Trophoblast cell (in vitro differentiated cells and primary cell): ENCODE measurements around the gene GBF1.

Source experiments
- DNase-seq, 2 donors: peaks; one replicate each; pipeline ENCODE4 v3.0.0-alpha.2; 2016
- H2AFZ ChIP-seq: 2 replicates; pipeline ENCODE4 v1.6.1; 2013; ENCODE audit warnings: low read length, moderate library complexity, mild to moderate bottlenecking; ENCODE audit not compliant: insufficient read depth, poor library complexity
- H2AK5ac ChIP-seq: 2 replicates; pipeline ENCODE4 v1.6.1; 2013; ENCODE audit warnings: mild to moderate bottlenecking, low read length
- H2BK120ac ChIP-seq: 2 replicates; pipeline ENCODE4 v1.6.1; 2013; ENCODE audit warnings: low read length, mild to moderate bottlenecking, moderate library complexity; ENCODE audit not compliant: insufficient read depth, poor library complexity
- H2BK12ac ChIP-seq: 2 replicates; pipeline ENCODE4 v1.6.1; 2013; ENCODE audit warnings: mild to moderate bottlenecking, low read length, moderate library complexity
- H2BK5ac ChIP-seq: 2 replicates; pipeline ENCODE4 v1.6.1; 2013; ENCODE audit warnings: low read length, low read depth, moderate library complexity, mild to moderate bottlenecking; ENCODE audit not compliant: poor library complexity
- H3K14ac ChIP-seq: 2 replicates; pipeline ENCODE4 v1.6.1; 2013; ENCODE audit warnings: mild to moderate bottlenecking, low read length
- H3K18ac ChIP-seq: 2 replicates; pipeline ENCODE4 v1.6.1; 2013; ENCODE audit warnings: mild to moderate bottlenecking, low read length
- H3K23ac ChIP-seq: 2 replicates; pipeline ENCODE4 v1.6.1; 2013; ENCODE audit warnings: low read length
- H3K27ac ChIP-seq: 2 replicates; pipeline ENCODE4 v1.5.1; 2013; ENCODE audit warnings: low read depth, mild to moderate bottlenecking, inconsistent platforms, low read length, moderate library complexity
- H3K27me3 ChIP-seq: 2 replicates; pipeline ENCODE4 v1.6.1; 2013; ENCODE audit warnings: inconsistent platforms, mild to moderate bottlenecking, low read length, moderate library complexity; ENCODE audit not compliant: insufficient read depth
- H3K36me3 ChIP-seq, 2 experiments: 1 replicate in 1 of 2; 2 replicates in 1 of 2; pipeline ENCODE4 v1.6.1; 2013; ENCODE audit warnings: low read length in 2 of 2, mild to moderate bottlenecking in 2 of 2, moderate library complexity in 1 of 2; ENCODE audit not compliant: insufficient read depth in 2 of 2, control insufficient read depth in 1 of 2
- H3K4ac ChIP-seq: 2 replicates; pipeline ENCODE4 v1.6.1; 2013; ENCODE audit warnings: low read depth, mild to moderate bottlenecking, low read length, moderate library complexity
- H3K4me1 ChIP-seq, 2 experiments: 1 replicate in 1 of 2; 2 replicates in 1 of 2; pipeline ENCODE4 v1.6.1; 2013; ENCODE audit warnings: low read length in 2 of 2, mild to moderate bottlenecking in 2 of 2, moderate library complexity in 1 of 2; ENCODE audit not compliant: insufficient read depth in 2 of 2, control insufficient read depth in 1 of 2
- H3K4me2 ChIP-seq: 2 replicates; pipeline ENCODE4 v1.6.1; 2013; ENCODE audit warnings: inconsistent platforms, mild to moderate bottlenecking, low read length, moderate library complexity
- H3K4me3 ChIP-seq: 2 replicates; pipeline ENCODE4 v1.5.1; 2013; ENCODE audit warnings: mild to moderate bottlenecking, low read depth, low read length, inconsistent platforms
- H3K79me1 ChIP-seq: one replicate; pipeline ENCODE4 v1.6.1; 2013; ENCODE audit warnings: low read length
- H3K79me2 ChIP-seq: 2 replicates; pipeline ENCODE4 v1.6.1; 2013; ENCODE audit warnings: low read length, mild to moderate bottlenecking; ENCODE audit not compliant: control insufficient read depth, insufficient read depth, poor library complexity
- H3K9ac ChIP-seq: 2 replicates; pipeline ENCODE4 v1.6.1; 2013; ENCODE audit warnings: mild to moderate bottlenecking, low read length
- H3K9me3 ChIP-seq: 2 replicates; pipeline ENCODE4 v1.6.1; 2013; ENCODE audit warnings: low read depth, mild to moderate bottlenecking, control low read depth, inconsistent platforms, low read length; ENCODE audit not compliant: insufficient read depth
- H4K12ac ChIP-seq: 2 replicates; pipeline ENCODE4 v1.6.1; 2013; ENCODE audit warnings: low read depth, mild to moderate bottlenecking, low read length, moderate library complexity
- H4K8ac ChIP-seq: 2 replicates; pipeline ENCODE4 v1.6.1; 2013; ENCODE audit warnings: low read depth, mild to moderate bottlenecking, low read length, moderate library complexity
- H4K91ac ChIP-seq: one replicate; pipeline ENCODE4 v1.6.1; 2013; ENCODE audit warnings: low read depth, mild to moderate bottlenecking, low read length, moderate library complexity
- WGBS: extraction: QIAGEN DNeasy Blood & Tissue Kit; methylation state at CpG from one replicate; pipeline ENCODE4 v1.1.7; 2013; ENCODE audit warnings: missing lambda C conversion rate; ENCODE audit not compliant: insufficient read length, insufficient coverage; ENCODE audit errors: extremely low coverage; 5-methylcytosine and 5-hydroxymethylcytosine counted together

The GBF1 gene

GRCh38 chr10:102200751-102201640 is 44.3 kb upstream of the GBF1 start:
- Histone ChIP-seq H3K4me2 (no peak overlapping the region), H3K9ac (no peak overlapping the region), H4K8ac (no peak overlapping the region), H3K79me2 (no peaks in the 10 kb centered on the region), H3K14ac (no peak overlapping the region), H3K18ac (no peak overlapping the region), H3K36me3 (no peaks in the 10 kb centered on the region), H2BK12ac (no peak overlapping the region), H3K27me3 (no peaks in the 10 kb centered on the region), H3K23ac (no peak overlapping the region), H2AFZ (no peak overlapping the region), H3K4me1 (no peaks in the 10 kb centered on the region), H2BK5ac (no peak overlapping the region), H3K4ac (no peak overlapping the region), H4K91ac (no peak overlapping the region), H3K9me3 (peaks cover 16% of the 10 kb centered on the region), H2AK5ac (no peak overlapping the region), H2BK120ac (no peak overlapping the region), H3K27ac (no peak overlapping the region), H4K12ac (no peak overlapping the region), H3K4me3 (no peak overlapping the region), H3K79me1 (no peaks in the 10 kb centered on the region)
- WGBS, result no CpG with 5 or more reads among the region's 34 CpGs
- DNase-seq, result no peak

DNA sequence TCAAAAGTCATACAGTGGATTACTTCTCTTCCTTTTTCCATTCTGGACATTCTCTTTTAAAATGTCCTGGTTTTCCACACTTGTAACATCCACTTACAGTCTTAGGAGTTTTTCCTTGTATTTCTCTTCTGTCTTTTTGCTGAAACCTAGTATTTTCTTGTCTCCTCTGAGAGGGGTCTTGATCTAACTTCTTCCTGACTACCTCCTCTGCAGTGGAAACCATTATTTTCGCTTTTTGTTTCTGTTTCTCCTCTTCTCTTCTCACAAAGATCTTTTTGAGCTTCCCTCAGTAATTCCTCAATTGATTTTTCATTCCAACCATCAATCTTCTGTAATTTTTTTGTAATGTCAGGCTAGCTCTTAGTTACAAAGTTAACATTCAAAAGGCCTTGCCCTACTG is 42.9 kb upstream of the GBF1 start:
- DNase-seq, result no peak
- H3K27ac ChIP-seq, result no peak overlapping the region
- no peak overlapping the region for H2BK12ac ChIP-seq
- no peak overlapping the region for H2AK5ac ChIP-seq
- no peak overlapping the region for H3K14ac ChIP-seq
- no peak overlapping the region for H3K4ac ChIP-seq
- H3K9me3 ChIP-seq, result peaks cover 16% of the 10 kb centered on the region
- no peaks in the 10 kb centered on the region for H3K79me1 ChIP-seq
- no peak overlapping the region for H3K23ac ChIP-seq
- no CpG with 5 or more reads among the region's 1 CpG for WGBS
- no peak overlapping the region for H3K18ac ChIP-seq
- H4K8ac ChIP-seq, result no peak overlapping the region
- H2BK5ac ChIP-seq, result no peak overlapping the region
- H3K27me3 ChIP-seq, result no peaks in the 10 kb centered on the region
- no peaks in the 10 kb centered on the region for H3K79me2 ChIP-seq
- no peak overlapping the region for H4K12ac ChIP-seq
- no peak overlapping the region for H3K4me3 ChIP-seq
- no peak overlapping the region for H4K91ac ChIP-seq
- no peak overlapping the region for H3K9ac ChIP-seq
- H3K36me3 ChIP-seq, result no peaks in the 10 kb centered on the region
- no peaks in the 10 kb centered on the region for H3K4me1 ChIP-seq
- no peak overlapping the region for H3K4me2 ChIP-seq
- H2BK120ac ChIP-seq, result no peak overlapping the region
- no peak overlapping the region for H2AFZ ChIP-seq

DNA sequence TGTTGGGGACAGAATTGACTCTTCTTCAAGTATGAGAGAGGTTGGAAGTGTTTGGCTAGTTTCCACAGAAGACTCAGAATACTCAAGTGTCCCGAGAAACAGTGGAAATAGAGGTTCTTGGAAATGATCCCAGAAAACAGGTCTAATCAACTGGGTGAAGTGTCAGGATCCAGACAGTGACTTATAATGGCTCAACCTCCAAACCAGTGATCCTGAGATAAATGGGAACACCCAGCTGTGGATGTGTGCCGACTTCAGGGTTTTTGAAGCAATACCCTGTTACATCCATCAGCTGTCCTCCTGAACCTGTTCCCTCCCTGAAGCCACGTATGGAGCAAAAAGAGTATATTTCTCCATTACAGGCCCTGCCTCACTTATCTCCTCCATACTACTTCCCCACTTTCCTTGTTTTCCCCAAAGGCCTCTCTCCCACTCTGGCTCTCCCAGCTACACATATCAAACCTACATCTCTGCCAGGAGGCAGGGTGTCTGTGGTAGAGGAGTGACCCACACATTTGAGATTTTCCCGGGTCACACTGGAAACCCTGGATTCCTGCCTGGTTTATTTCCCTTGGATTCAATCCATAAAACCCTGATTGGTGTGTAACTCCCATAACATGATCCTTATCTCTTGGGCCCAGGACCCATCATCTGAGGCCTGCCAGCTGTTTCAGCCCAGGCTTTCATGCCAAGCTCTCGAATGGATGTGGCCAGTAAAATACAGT is 36.9 kb upstream of the GBF1 start:
- Histone ChIP-seq H2AK5ac (no peak overlapping the region), H2BK5ac (no peak overlapping the region), H4K12ac (no peak overlapping the region), H3K36me3 (no peaks in the 10 kb centered on the region), H3K79me1 (no peaks in the 10 kb centered on the region), H4K91ac (no peak overlapping the region), H2BK12ac (no peak overlapping the region), H3K27ac (no peak overlapping the region), H3K14ac (no peak overlapping the region), H2AFZ (no peak overlapping the region), H3K4me2 (no peak overlapping the region), H3K18ac (no peak overlapping the region), H3K9me3 (peaks cover 9% of the 10 kb centered on the region), H3K23ac (no peak overlapping the region), H3K27me3 (no peaks in the 10 kb centered on the region), H4K8ac (no peak overlapping the region), H3K9ac (no peak overlapping the region), H2BK120ac (no peak overlapping the region), H3K4me3 (no peak overlapping the region), H3K79me2 (no peaks in the 10 kb centered on the region), H3K4ac (no peak overlapping the region), H3K4me1 (no peaks in the 10 kb centered on the region)
- no peak for DNase-seq
- WGBS, result no CpG with 5 or more reads among the region's 5 CpGs

DNA sequence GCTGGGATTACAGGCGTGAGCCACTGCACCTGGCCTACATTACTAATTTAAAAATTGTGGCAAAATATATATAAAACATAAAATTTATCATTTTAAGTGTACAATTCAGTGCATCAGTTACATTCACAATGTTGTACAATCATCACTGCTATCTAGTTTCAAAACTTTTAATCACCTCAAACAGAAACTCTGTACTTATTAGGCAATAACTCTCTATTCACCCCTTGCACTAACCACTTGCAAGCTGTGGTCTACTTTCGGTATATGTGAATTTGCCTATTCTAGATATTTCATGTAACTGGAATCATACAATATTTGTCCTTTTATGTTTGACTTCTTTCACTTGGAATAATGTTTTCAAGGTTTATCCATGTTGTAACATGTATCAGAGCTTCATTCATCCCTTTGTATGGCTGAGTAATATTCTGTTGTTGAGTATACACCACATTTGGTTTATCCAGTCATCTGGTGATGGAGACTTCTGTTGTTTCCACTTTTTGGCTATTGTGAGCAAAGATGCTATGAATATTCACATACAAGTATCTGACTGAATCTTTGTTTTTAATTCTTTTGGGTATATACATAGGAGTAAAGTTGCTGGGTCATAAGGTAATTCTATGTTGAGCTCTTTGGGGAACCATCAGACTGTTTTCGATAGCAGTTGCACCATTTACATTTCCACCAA is 33.6 kb upstream of the GBF1 start:
- no peak overlapping the region for H2AK5ac ChIP-seq
- H3K18ac ChIP-seq, result no peak overlapping the region
- no CpG with 5 or more reads among the region's 3 CpGs for WGBS
- H3K4ac ChIP-seq, result no peak overlapping the region
- no peaks in the 10 kb centered on the region for H3K9me3 ChIP-seq
- H3K4me3 ChIP-seq, result no peak overlapping the region
- no peak overlapping the region for H3K4me2 ChIP-seq
- no peak overlapping the region for H4K91ac ChIP-seq
- no peaks in the 10 kb centered on the region for H3K79me1 ChIP-seq
- H3K27me3 ChIP-seq, result no peaks in the 10 kb centered on the region
- H2BK12ac ChIP-seq, result no peak overlapping the region
- H3K14ac ChIP-seq, result no peak overlapping the region
- no peak for DNase-seq
- no peak overlapping the region for H3K9ac ChIP-seq
- no peak overlapping the region for H3K23ac ChIP-seq
- no peaks in the 10 kb centered on the region for H3K36me3 ChIP-seq
- H3K4me1 ChIP-seq, result no peaks in the 10 kb centered on the region
- no peak overlapping the region for H2BK5ac ChIP-seq
- H2AFZ ChIP-seq, result no peak overlapping the region
- H4K8ac ChIP-seq, result no peak overlapping the region
- H4K12ac ChIP-seq, result no peak overlapping the region
- no peaks in the 10 kb centered on the region for H3K79me2 ChIP-seq
- H2BK120ac ChIP-seq, result no peak overlapping the region
- H3K27ac ChIP-seq, result no peak overlapping the region
